Measurements from ENCODE around the gene IL16.

The IL16 gene

DNA sequence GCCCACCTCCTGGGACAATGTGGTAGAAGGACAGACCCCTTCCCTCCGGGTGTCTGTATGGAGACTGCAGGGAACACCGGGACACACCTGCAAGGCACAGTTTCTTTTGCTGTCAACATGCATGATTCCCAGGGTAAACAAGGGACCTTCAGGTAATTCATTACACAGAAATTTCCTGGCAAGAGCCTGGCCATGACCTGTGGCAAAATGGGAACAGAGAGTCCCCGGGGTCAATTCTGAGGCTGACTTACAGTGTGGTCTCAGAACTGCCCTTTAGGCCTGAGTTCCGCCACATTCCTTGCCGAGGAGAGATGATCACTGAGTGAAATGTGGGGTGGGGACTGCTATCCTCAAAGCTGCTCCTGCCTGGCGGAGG, 121.0 kb downstream of the IL16 start:
- Histone ChIP-seq H3K36me3 (peaks cover 3% of the 10 kb centered on the region), H3K27me3 (ENCODE audit: insufficient read depth, low read depth, severe bottlenecking) (no peaks in the 10 kb centered on the region), H3K27ac (no peak overlapping the region), H3K4me3 (ENCODE audit: low read depth, low read length) (no peak overlapping the region), H3K9me3 (ENCODE audit: severe bottlenecking) (no peaks in the 10 kb centered on the region)
- DNase-seq: no peak
- no peak for TF ChIP-seq CTCF (IDR thresholded peaks at IDR 0.05; ENCODE audit: low read depth, low read length)

- no peaks in the 10 kb centered on the region for H3K27me3 ChIP-seq (ENCODE audit: insufficient read depth, low read depth, severe bottlenecking)
- no peak for DNase-seq
- no peaks in the 10 kb centered on the region for H3K9me3 ChIP-seq (ENCODE audit: severe bottlenecking)
- TF ChIP-seq CTCF (IDR thresholded peaks at IDR 0.05; ENCODE audit: low read depth, low read length): no peak
- H3K36me3 ChIP-seq: peaks cover 3% of the 10 kb centered on the region
- no peak overlapping the region for H3K27ac ChIP-seq
- H3K4me3 ChIP-seq (ENCODE audit: low read depth, low read length): no peak overlapping the region
These were observed 125.0 kb downstream of the IL16 start for GRCh38 chr15:81321667-81322066.

GRCh38 chr15:81322676-81323253, 126.1 kb downstream of the IL16 start:
- no peak for DNase-seq
- no peaks in the 10 kb centered on the region for H3K27me3 ChIP-seq (ENCODE audit: insufficient read depth, low read depth, severe bottlenecking)
- no peak for TF ChIP-seq CTCF (IDR thresholded peaks at IDR 0.05; ENCODE audit: low read depth, low read length)
- no peak overlapping the region for H3K27ac ChIP-seq
- H3K36me3 ChIP-seq: peaks cover 3% of the 10 kb centered on the region
- H3K9me3 ChIP-seq (ENCODE audit: severe bottlenecking): no peaks in the 10 kb centered on the region
- no peak overlapping the region for H3K4me3 ChIP-seq (ENCODE audit: low read depth, low read length)

GRCh38 chr15:81323559-81323943, 126.9 kb downstream of the IL16 start:
- H3K36me3 ChIP-seq: peaks cover 3% of the 10 kb centered on the region
- H3K27me3 ChIP-seq (ENCODE audit: insufficient read depth, low read depth, severe bottlenecking): no peaks in the 10 kb centered on the region
- no peak for TF ChIP-seq CTCF (IDR thresholded peaks at IDR 0.05; ENCODE audit: low read depth, low read length)
- peak overlapping the region; percentile 88 for H3K4me3 ChIP-seq (ENCODE audit: low read depth, low read length)
- 0 out of 2 replicates have a peak overlapping the region, but pooled peaks have one; percentile 18 for H3K27ac ChIP-seq
- H3K9me3 ChIP-seq (ENCODE audit: severe bottlenecking): no peaks in the 10 kb centered on the region
- DNase-seq: no peak

DNA sequence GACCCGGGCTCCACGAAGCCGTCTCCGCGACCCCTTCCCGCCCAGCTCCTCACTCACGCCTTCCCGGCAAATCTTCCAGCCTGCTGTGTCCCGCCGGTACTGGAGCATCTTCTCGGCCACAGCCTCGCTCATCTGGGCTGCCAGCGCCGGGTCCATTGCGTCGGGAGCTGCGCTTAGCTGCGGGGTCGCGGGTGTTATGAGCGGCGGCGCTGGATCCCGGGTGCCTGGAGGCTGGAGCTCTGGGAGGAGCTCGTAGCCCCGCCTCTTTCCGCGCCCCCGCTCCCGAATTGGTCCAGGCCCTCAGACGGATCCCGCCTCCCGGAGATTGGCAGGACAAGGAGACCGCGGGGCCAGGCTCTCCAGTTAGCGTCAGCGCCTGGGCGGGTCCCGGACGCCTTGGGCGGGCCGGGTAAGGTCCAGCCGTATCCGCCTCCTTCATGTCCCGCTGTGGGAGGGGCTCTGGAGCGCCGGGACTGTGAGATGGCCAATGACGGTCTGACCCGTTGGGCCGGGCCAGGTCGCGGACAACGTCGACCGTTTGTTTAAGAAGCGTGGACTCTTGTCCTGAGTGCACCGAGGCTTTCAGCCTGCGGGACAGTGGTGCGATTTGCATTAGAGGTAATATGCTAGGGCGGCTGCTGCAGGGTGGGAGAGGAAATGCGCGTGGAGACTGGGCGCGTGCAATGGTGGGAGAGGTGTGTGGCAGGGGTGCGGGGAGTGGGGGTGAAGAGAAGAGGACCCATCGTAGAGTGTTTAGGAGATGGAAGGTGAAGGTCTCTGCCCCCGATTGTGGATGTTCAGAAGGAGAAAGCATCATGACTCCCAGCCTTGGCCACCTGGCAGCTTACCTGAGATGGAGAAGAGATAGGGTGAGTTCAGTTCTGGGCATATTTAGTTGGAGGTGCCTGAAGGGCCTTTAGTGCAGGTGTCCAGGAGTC, 127.5 kb downstream of the IL16 start, which contains the start of gene STARD5:
STARD5 (minus strand) TSS at position 198 of the 938 bp plus-strand sequence; CDS start at position 156, 42 bp downstream.
- Histone ChIP-seq H3K36me3 (peaks cover 2% of the 10 kb centered on the region; the same call in 1 of the 2 replicates), H3K27me3 (ENCODE audit: insufficient read depth, low read depth, severe bottlenecking) (no peaks in the 10 kb centered on the region), H3K9me3 (ENCODE audit: severe bottlenecking) (no peaks in the 10 kb centered on the region), H3K27ac (peak within 1 kb of the TSS; percentile 40; the same call in 1 of the 2 replicates), H3K4me3 (ENCODE audit: low read depth, low read length) (peak within 1 kb of the TSS; percentile 88)
- no peak for TF ChIP-seq CTCF (IDR thresholded peaks at IDR 0.05; ENCODE audit: low read depth, low read length)
- DNase-seq: peak; percentile 99

Measured in WERI-Rb-1 (cell line).